GM11168 (cell line): ENCODE measurements around the gene LRIG2.
"Not testable (repeated sequence)": the region's sequence is repeated elsewhere in the genome, so short reads cannot be mapped to it uniquely, and the experiment has no call there.

Experiments used
- in situ Hi-C: fragments of 300-500 bp; cut with MboI; formaldehyde crosslinking; loops from one replicate; pipeline ENCODE4 v1.12.0; 2022; ENCODE audit warnings: low sequenced_read_pairs; ENCODE audit not compliant: unreplicated experiment

The LRIG2 gene

DNA sequence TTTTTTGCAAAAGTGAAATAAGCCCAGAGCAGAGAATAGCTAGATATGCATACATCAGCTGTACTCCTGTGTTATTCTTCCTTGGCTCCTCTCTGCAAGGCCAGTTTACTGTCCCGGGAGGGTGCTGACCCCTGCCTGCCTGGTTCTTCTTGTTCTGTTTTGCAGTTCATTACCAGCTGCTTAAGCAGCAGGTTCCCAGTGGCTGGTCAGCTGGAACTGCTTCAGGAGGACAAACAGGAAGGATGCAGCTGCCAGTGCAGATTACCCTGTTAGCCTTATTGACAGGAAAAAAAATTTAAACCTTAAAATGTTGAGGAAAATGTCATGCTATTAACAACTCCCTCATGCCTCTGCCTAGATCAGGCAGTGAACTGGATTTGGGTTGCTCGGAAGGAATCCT, 16.0 kb upstream of the LRIG2 start:
- in situ Hi-C loops: no loop called here

DNA sequence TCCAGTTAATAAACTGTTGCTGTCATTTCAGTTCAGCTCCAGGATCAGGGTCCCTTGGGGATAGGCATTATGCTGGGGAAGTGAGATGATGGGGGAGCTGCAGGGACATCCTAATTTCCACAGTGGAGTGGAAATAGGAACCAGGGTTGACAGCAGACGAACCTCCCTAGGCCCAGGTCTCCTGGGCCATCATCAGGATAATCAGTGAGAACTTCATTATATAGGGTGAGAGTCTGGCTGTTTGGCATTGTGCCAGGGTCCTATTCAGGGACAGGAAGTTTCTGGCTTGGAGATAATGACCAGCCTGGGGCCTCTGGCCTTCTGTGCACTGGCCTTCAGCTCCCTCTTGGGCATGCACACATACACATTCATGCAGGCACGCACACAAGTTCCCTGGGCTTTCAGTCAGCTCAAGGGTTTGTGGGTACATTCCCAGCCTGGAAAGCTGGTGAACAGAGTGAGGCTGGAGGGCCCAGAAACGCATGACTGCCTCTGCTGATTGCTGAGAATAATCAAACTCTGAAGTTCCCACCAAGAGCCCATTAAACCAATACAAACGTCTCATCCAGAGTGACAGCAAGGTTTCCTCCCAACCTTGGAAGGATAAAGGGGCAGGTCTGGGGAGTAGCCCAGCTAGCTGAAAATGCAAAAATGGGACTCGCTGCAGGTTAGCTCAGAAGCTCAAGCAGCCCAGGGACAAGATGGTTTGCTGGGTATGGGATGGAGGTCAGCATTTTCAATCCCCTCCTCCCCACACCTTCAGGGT, 13.9 kb upstream of the LRIG2 start:
- in situ Hi-C loops: no loop called here

DNA sequence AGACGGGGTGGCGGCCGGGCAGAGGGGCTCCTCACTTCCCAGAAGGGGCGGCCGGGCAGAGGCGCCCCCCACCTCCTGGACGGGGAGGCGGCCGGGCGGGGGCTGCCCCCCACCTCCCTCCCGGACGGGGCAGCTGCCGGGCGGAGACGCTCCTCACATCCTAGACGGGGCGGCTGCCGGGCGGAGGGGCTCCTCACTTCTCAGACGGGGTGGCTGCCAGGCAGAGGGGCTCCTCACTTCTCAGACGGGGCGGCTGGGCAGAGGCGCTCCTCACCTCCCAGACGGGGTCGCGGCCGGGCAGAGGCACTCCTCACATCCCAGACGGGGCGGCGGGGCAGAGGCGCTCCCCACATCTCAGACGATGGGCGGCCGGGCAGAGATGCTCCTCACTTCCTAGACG, 9.5 kb upstream of the LRIG2 start:
- in situ Hi-C loops: not testable (repeated sequence)

DNA sequence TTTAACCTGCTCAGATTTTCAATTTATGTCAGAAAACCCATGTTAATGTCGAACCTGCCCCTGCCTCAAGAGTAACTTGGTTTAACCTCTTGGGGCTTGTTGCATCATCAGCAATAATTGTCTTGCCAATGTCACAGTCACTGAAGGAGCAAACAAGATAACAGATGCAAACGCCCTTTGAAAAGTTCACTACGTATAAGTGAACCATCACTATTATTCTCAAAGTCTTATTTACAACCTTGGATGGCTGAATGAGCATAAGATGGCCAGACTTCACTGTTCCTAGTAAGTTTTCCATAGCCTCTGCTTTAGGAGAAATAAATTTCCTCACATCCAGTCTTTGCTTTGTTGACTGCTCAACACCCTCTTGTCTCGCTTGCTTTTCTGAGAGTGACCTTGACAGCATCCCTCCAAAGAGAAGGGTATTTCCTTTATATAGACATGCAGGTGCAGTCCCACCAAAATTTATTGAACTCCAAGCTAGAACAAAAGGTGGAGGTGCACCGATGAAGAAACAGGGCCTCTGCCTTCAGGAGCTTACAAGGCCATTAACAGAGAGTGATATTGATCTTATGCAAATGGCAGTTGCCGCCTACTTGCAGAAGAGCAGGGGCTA, 749 bp upstream of the LRIG2 start:
- in situ Hi-C loops: no loop called here

DNA sequence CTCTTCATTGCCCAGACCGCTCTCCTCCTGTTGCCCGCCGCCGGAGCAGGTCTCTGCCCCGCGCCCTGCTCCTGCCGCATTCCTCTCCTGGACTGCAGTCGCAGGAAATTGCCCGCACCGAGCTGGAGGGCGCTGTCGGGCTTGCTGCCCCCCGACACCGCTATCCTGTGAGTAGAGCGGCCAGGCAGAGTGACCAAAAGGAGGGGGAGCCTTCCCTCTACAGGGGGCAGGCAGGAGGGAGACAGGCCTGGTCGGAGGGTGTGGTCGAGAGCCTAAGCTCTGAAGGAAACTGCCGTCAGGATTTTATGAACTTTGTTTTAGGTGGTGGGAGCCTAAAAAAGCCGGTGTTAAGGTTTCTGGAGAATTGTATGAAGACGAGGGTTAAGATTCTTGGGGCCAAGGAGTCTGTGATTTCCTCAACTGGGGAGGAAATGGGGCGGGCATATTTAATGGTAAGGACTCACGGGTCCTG, 517 bp downstream of the LRIG2 start:
- in situ Hi-C loops: no loop called here

DNA sequence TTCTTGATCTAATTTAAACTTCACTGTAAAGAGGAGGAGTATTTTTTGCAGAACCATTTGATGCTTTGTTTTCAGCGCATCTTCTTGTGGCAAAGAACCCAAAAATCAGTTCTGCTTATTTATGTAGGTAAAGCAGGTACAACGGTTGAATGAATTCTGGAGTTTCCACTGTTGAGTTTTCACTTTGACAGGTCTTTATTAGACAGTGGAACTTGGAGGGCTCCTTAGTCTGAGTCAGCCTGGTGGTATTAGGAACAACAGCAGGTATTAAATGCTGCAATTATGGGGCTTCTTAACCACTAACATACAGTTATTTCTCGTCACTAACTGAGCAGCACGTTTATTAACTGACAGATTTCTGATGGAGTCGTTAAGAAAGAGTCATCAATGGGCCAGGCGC, 1.2 kb downstream of the LRIG2 start:
- in situ Hi-C loops: no loop called here

DNA sequence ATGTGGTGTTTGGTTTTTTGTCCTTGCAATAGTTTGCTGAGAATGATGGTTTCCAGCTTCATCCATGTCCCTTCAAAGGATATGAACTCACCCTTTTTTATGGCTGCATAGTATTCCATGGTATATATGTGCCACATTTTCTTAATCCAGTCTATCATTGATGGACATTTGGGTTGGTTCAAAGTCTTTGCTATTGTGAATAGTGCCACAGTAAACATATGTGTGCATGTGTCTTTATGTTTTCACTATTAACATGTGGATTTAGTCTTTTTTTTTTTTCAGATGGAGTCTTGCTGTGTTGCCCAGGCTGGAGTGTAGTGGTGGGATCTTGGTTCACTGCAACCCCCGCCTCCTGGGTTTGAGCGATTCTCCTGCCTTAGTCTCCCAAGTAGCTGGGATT, 5.0 kb downstream of the LRIG2 start:
- in situ Hi-C loops: not testable (repeated sequence)

DNA sequence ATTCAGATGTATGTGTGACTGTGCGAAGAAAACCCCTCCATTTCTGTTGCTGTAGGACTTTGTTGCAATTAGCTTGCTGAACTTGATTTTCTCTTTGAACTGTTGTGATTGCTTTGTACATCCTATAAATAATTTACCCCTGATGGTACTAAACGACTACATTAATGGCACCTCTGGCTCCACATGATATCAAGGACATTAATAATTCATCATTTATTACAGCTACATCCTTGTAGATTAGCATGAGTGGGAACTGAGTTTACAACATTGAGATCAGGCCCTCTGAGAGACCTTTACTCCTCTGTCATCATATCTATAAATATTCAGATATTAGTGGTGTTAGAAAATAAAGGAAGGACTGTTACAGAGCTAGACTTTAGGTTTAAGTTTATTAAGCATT, 13.5 kb downstream of the LRIG2 start:
- in situ Hi-C loops: no loop called here

DNA sequence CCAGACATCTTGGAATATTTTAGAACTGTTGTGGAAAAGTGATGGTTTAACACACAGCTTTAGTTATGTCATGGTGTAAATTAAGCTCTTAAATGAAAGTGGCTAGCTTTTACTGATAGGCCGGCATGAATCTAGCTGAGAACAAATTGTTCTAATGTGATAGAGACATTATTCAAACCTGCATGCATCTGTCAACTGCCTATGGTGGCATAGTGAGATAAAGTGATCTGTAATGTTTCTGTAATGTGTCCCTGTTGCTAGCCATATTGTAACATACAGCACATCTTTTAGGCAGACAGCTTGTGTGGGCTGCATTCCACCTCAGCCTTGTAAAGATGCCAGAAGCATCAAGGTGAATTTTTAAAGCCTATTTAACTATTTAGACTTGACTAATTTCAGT, 16.0 kb downstream of the LRIG2 start:
- in situ Hi-C loops: no loop called here

DNA sequence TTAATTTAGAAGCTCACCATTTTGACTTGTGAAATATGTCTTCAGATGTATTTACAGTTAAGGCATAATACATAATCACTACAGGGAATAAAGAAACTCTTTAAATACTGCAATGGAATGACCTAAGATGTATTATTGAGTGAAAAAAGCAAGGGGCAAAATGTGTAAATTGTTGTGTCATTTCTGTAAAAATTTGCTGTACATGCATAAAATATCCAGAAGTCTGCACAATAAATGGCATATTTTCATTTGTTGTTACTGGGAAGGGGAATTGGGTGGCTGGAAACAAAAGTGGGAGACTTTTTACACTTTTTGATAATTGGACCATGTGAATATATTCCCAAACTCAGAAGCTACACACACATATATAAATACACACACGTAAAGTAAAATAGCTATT, 17.1 kb downstream of the LRIG2 start:
- in situ Hi-C loops: no loop called here

DNA sequence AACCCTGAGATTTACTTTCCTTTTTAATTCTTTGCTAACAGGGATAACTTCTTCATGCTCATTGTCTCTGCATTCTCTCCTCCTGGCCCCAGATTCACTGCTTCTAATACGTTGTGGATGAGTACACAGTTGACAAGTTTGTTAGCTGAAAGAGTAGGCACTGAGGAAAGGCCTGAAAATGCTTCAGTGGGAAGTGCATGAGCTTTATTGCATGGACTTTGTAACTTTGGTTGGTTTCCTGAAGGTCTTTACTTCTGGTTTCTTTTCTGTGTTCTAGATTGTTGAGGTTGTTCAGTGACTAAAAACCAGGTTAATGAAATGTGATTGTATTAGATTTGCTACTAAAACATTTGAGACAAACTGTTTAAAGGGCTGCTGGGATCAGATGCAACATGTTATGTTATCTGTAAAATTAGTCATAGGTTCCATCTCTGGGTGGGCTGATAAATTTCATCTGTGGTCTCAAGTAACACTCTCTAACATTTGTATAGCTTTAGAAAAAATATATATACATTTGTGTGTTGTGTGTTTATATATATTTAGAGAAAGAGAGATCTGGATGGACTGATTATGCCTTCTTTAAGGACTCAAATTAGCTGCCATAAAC, 19.1 kb downstream of the LRIG2 start:
- in situ Hi-C loops: no loop called here

DNA sequence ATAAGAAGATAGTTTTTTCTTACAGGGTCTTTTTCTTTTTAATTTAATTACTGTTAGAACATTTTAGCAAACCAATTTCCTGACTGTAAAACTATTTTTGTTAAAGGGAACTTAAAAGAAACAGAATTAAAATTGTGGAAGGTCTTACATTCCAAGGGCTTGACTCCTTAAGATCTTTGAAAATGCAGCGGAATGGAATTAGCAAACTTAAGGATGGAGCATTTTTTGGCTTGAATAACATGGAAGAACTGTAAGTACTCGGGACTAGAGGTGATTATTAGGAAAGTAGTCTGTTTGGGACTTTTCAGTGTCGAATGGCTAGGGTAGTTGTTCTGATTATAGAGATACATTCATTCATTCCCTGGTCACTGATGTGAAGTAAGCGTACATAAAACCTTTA, 21.5 kb downstream of the LRIG2 start:
- in situ Hi-C loops: no loop called here

DNA sequence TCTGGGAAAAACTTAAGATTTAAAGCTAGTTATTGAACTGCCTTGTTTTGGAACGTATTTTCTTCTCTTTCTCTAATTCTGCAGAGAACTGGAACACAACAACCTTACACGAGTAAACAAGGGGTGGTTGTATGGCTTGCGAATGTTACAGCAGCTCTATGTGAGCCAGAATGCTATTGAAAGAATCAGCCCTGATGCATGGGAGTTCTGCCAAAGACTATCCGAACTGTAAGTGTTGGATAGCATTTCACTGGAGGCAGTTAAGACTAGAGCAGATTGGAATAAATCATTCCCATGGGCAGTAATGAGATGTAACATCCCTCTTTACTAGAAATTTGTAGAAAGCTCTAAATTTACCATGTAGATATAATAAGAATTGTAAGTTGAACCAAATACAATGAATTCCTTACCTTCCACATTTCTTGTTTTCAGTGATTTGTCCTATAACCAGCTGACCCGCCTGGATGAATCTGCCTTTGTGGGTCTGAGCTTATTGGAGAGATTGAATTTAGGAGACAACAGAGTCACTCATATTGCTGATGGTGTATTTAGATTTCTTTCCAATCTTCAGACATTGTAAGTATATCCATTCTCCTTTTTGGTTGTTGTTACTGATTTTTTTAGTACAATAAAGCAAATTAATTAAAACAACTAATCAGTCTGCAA, 22.9 kb downstream of the LRIG2 start:
- in situ Hi-C loops: no loop called here

DNA sequence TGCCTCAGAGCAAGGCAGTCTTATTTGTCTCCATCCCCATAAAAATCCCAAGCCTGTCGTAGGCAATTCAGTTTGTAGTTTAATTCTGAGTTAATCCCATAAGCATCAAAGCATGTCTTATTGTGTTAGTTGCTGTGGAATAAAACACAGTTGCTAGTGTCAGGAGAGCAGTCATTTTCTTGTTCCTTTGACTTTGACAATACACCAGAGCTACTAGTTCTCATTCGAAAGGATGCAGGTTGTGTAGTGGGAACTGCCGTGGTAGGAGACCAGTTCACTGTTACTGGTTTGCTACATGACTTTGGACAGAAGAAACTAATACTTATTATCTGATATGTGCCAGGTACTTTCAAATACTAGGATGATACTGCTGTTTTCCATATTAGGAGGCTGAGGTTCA, 23.5 kb downstream of the LRIG2 start:
- in situ Hi-C loops: no loop called here

DNA sequence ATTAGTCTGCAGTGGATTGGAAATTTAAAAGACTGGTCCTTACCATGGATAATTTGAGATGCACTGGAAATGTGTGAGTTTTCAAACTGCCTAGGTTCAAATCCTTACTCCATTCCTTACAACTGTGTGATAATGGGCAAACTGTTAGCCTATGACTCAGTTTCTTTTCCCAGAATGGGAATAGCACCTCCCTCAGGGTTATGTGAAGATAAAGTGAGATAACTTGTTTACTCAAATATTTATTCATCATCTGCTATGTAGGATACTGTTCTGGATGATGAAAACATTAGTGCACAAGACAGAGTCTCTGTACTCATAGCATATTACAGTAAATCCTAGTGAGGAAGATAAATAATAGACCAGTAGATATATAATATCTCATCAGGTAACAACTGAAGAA, 28.6 kb downstream of the LRIG2 start:
- in situ Hi-C loops: no loop called here

DNA sequence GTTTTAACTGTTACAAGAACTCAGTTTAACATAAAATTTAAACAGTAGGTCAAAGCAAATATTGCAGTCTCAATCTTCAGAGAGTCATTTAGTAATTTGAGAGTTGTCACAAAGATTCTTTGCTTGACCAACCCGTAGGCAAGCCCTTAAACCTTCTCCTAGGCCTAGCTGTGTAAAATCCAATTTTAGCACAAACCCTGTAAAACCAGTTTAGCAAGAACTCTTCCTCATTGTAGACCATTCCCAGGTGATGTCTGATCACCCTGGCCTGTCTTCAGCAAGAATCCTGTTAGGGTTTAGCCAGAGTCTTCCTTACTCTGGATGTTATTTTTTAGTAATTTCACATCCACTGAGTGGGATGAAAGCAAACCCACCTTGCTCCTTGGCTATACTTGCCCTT, 30.1 kb downstream of the LRIG2 start:
- in situ Hi-C loops: no loop called here

DNA sequence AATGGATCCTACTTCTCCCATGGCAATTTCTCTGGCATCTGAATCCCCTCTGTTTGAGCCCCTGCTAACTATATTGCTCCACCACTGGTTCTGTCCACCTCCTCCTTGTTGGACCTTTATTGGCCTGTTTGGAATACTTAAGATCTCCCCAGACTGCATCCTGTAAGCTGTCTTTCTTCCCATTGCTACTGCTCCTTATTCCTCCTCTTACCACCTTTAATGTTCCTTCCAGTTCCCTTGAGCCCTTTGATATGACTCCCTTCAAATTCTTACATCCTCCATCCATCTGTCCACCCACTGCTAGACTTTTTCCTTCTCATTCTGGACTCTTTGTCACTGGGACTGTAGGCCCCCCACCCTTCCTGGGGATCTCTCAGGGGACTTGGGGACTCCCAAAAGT, 31.0 kb downstream of the LRIG2 start:
- in situ Hi-C loops: no loop called here

DNA sequence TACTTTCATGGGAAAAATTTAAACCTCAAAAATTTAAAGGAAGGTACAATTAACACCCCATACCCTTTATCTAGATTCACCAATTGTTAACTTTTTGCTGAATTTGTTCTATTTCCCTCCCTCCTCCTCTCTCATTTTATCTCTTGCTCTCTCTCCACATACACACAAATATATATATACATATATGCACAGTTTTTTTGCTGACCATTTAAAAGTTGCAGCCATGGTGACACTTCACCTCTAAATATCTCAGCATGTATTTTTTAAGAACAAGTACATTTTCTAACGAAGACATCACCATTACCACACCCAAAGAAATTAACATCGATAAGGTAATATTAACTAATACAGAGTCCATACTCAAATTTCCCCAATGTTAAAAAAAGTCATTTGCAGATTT, 33.9 kb downstream of the LRIG2 start:
- in situ Hi-C loops: no loop called here

DNA sequence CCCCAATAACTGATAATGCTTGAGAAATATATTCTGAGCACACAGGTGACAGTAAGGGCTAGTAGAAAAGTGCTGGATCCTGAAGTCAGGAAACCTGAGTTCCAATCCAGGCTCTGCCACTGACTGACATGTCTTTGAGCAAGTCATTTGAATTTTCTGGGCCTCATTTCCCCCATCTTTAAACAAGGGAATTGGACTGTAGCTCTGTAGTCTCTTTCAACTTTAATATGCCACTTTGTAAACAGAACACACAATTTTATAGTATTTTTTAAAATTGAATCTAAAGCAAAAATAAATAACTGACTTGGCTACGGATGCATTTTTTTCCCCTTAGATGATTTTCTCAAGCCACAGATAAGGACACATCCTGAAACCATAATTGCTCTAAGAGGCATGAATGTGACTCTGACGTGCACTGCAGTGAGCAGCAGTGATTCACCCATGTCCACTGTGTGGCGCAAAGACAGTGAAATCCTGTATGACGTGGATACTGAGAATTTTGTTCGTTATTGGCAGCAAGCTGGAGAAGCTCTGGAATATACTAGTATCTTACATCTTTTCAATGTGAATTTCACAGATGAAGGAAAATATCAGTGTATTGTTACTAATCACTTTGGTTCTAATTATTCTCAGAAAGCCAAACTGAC, 37.0 kb downstream of the LRIG2 start:
- in situ Hi-C loops: no loop called here

DNA sequence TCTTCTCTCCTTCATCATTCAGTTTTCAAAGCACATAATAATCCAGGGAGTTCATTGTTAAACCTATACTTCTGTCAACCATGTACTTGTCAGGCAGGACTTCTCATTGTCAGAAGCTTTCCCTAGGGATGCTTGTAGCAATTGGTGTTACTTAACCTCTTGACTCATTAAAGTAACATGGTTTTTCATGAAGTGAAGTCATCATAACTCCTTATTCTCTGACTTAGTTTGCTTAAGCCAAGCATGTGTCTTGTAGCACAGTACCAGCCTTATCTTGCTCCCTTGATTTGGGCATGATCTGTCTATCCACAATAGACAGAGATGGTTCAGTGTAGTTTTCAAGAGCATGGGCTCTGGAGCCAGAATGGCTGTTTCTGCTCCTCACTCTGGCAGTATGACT, 45.3 kb downstream of the LRIG2 start:
- in situ Hi-C loops: no loop called here

DNA sequence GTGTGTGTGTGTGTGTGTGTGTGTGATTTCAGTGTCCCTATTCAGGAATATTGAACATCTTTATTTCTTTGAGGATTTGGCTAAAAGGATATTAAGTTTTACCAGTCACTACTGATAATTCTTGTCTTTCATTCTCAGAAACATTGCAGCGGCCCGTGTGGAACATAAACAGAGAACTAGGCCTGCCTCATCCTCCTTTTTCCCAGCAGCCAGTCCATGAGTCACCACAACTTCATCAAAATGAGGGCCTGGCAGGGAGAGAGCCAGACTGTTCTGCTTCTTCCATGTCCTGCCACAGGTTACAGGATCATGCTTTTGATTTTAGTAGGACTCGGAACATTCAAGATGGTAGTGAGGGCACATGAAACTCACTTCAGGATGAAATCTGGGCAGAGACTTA, 50.7 kb downstream of the LRIG2 start:
- in situ Hi-C loops: no loop called here
